Mesothelial cell of epicardium (in vitro differentiated cells): ENCODE data around the gene TNNT3. TPM values are rescaled to one million over a fixed set of nuclear protein-coding genes. Genes with fewer than 3 reads are reported as not detected.
A peak's percentile ranks its signal among the peaks of the same experiment; 100 is the strongest.

ENCODE experiments used
- DNase-seq, 2 experiments: peaks; one replicate each; pipeline ENCODE4 v3.0.0; 2021; ENCODE audit warnings: low spot score in 2 of 2; ENCODE audit not compliant: unreplicated experiment in 2 of 2
- H3K27ac Mint-ChIP-seq: 2 replicates; pipeline ENCODE4 v1.8.0; 2021; ENCODE audit warnings: mixed read lengths
- H3K27me3 Mint-ChIP-seq: 2 replicates; pipeline ENCODE4 v1.8.0; 2021; ENCODE audit warnings: low read depth, mixed read lengths
- H3K36me3 Mint-ChIP-seq: 2 replicates; pipeline ENCODE4 v1.8.0; 2021; ENCODE audit warnings: mixed read lengths
- H3K4me1 Mint-ChIP-seq: 2 replicates; pipeline ENCODE4 v1.8.0; 2021; ENCODE audit warnings: mixed read lengths
- H3K4me3 Mint-ChIP-seq: 2 replicates; pipeline ENCODE4 v1.8.0; 2021; ENCODE audit warnings: mild to moderate bottlenecking, moderate library complexity, mixed read lengths
- H3K9me3 Mint-ChIP-seq: 2 replicates; pipeline ENCODE4 v1.8.0; 2021; ENCODE audit warnings: mixed read lengths
- total RNA-seq: library from RNA; stranded (reverse); gene quantifications from 3 replicates; pipeline ENCODE4 v1.2.1, GENCODE V29; 2021
- TF ChIP-seq, protein P1 (sequence below): fragments of 200-600 bp; sonication (generic); IDR thresholded peaks from one replicate; pipeline ENCODE4 v1.5.0; 2021; ENCODE audit warnings: antibody characterized with exemption; ENCODE audit not compliant: unreplicated experiment

Gene TNNT3
- total RNA-seq, 1 donor from 2014 or later, result 15.2 TPM

DNA sequence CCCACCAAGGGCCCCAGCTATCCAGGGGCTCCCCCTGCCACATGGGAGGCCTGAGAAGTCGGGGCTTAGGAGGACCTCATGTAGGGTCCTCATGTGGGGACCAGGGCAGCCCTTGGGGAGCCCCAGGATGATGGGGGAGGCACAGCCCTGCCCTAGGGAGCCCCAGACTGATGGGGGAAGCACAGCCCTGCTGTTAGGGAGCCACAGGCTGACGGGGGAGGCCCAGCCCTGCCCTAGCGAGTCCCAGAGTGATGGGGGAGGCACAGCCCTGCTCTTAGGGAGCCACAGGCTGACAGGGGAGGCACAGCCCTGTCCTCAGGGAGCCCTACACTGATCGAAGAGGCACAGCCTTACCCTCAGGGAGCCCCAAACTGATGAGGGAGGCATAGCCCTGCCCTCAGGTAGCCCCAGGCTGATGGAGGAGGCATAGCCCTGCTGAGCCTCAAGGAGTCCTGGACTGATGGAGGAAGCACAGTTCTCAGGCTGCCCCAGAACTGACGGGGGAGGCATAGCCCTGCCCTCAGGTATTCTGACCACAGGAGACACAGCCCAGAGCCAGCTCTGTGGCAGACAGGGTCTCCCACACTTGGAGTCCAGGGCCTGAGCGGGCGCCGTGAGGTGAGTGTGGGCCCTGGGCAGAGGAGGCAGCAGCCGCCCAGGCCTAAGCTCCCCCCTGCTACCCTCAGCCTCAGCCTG lies 38.6 kb upstream of the TNNT3 start:
- Mint-ChIP-seq H3K27ac (peak overlapping the region; percentile 90), H3K4me1 (peaks cover 22% of the 10 kb centered on the region), H3K36me3 (no peaks in the 10 kb centered on the region), H3K9me3 (no peaks in the 10 kb centered on the region), H3K27me3 (no peaks in the 10 kb centered on the region), H3K4me3 (no peak overlapping the region)
- DNase-seq, result peak in 1 of 2 experiments; percentile 12
- TF ChIP-seq, protein P1, sequence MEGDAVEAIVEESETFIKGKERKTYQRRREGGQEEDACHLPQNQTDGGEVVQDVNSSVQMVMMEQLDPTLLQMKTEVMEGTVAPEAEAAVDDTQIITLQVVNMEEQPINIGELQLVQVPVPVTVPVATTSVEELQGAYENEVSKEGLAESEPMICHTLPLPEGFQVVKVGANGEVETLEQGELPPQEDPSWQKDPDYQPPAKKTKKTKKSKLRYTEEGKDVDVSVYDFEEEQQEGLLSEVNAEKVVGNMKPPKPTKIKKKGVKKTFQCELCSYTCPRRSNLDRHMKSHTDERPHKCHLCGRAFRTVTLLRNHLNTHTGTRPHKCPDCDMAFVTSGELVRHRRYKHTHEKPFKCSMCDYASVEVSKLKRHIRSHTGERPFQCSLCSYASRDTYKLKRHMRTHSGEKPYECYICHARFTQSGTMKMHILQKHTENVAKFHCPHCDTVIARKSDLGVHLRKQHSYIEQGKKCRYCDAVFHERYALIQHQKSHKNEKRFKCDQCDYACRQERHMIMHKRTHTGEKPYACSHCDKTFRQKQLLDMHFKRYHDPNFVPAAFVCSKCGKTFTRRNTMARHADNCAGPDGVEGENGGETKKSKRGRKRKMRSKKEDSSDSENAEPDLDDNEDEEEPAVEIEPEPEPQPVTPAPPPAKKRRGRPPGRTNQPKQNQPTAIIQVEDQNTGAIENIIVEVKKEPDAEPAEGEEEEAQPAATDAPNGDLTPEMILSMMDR, result no peak

DNA sequence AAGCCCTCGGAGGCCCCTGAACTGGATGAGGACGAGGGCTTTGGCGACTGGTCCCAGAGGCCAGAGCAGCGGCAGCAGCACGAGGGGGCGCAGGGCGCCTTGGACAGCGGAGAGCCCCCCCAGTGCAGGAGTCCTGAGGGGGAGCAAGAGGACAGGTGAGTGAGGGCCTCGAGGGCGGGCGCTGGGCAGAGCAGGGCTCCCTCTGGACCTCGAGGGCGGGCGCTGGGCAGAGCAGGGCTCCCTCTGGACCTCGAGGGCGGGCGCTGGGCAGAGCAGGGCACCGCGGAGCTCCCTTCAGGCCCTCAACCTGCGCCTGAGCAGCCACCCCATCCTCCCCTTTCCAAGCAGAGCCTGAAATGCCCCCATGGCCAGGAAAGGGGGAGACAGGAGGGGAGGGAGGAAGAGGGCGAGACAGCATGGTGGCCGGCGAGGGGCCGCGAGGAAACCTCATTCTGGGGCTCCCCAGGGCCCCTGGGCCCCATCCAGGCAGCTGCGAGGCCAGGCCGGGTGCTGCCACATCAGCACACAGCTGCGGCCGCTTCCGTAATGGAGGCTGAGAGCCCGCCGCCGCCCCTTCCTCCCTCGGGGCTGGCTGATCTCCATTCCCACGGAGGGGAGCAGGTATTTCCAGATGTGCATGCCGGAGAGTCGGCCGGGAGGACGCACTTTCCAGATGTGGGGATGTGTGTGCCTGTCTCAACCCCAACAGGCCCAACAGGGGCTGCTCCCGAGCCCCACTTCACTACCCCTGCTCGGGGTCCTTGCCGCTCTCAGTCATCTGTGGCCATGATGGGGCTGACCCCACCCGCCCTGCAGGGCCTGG lies 37.9 kb upstream of the TNNT3 start:
- Mint-ChIP-seq H3K36me3 (no peaks in the 10 kb centered on the region), H3K27ac (no peak overlapping the region), H3K27me3 (no peaks in the 10 kb centered on the region), H3K4me3 (no peak overlapping the region), H3K9me3 (no peaks in the 10 kb centered on the region), H3K4me1 (peaks cover 16% of the 10 kb centered on the region)
- DNase-seq, result peak in 1 of 2 experiments; percentile 20
- TF ChIP-seq, protein P1, result no peak

GRCh38 chr11:1882265-1883238 lies 37.0 kb upstream of the TNNT3 start:
- no peak overlapping the region for H3K27ac Mint-ChIP-seq
- peaks cover 10% of the 10 kb centered on the region for H3K4me1 Mint-ChIP-seq
- TF ChIP-seq, protein P1, result peak; percentile 98
- H3K27me3 Mint-ChIP-seq, result peaks cover under 1% of the 10 kb centered on the region
- H3K9me3 Mint-ChIP-seq, result no peaks in the 10 kb centered on the region
- no peaks in the 10 kb centered on the region for H3K36me3 Mint-ChIP-seq
- no peak overlapping the region for H3K4me3 Mint-ChIP-seq
- peak; percentile 90 to 93 for DNase-seq

DNA sequence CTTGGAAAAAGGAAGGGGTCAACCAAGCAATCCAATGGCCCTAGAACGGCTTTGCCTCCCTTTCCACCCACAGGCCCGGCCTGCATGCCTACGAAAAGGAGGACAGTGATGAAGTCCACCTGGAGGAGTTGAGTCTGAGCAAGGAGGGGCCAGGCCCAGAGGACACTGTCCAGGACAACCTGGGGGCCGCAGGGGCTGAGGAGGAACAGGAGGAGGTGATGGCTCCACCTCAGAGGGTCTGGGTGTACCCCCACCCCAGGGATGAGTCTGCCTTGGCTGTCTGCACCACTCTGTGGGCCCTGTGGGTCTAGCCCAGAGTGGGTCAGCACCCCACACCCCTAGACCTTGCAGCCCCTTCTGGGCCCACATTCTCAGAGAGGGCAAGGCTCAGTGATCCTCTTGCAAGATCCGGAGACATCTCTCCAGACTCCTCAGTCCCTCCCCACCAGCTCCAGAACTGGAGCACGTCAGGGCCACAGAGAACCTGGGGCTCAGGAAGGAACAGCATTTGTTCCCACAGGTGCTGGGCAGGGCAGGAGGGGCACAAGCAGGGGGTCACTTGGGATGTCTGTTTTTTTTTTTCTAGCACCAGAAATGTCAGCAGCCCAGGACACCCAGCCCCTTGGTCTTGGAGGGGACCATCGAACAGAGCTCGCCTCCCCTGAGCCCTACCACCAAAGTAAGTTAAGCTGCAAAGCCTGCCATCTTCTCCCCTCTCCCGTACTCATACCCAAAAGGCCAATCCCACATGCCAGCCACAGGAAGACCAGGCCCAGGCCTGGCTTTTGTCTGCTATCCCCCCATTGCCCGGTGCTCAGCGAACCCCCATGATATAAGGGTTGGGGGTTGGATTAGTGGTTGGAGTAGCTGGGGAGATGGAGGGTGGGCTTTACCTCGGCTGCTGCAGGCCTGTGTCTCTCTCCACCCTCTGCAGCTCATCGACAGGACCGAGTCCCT lies 35.9 kb upstream of the TNNT3 start:
- TF ChIP-seq, protein P1, result no peak

More for the DNA sequence above, 35.9 kb upstream of the TNNT3 start:
- peak in 1 of 2 experiments; percentile 10 for DNase-seq
- Mint-ChIP-seq H3K27ac (no peak overlapping the region), H3K9me3 (no peaks in the 10 kb centered on the region), H3K36me3 (no peaks in the 10 kb centered on the region), H3K4me1 (peaks cover 8% of the 10 kb centered on the region), H3K27me3 (peaks cover 2% of the 10 kb centered on the region), H3K4me3 (no peak overlapping the region)
